Testis (tissue), 3 donors: ENCODE data around the gene EID2. TPM values are rescaled to one million over a fixed set of nuclear protein-coding genes. Genes with fewer than 3 reads are reported as not detected.

ENCODE experiments used
- DNase-seq: peaks from one replicate; pipeline ENCODE4 v3.0.0-alpha.2; 2019
- H3K27ac ChIP-seq, 2 donors: fragments of 200-600 bp; sonication (generic); one replicate each; pipeline ENCODE4 v1.5.1; 2019
- H3K27me3 ChIP-seq: fragments of 200-600 bp; sonication (generic); one replicate; pipeline ENCODE4 v1.5.1; 2019
- H3K36me3 ChIP-seq: fragments of 200-600 bp; sonication (generic); one replicate; pipeline ENCODE4 v1.5.1; 2017; ENCODE audit warnings: low read depth; ENCODE audit errors: missing control alignments
- H3K4me1 ChIP-seq: fragments of 200-600 bp; sonication (generic); one replicate; pipeline ENCODE4 v1.5.1; 2019
- H3K4me3 ChIP-seq, 2 donors: fragments of 200-600 bp; sonication (generic); one replicate each; pipeline ENCODE4 v1.5.1; 2017 to 2019
- H3K9me3 ChIP-seq: fragments of 200-600 bp; sonication (generic); one replicate; pipeline ENCODE4 v1.5.1; 2017
- POLR2A ChIP-seq: fragments of 450-650 bp; IDR thresholded peaks from one replicate; pipeline ENCODE4 v1.6.1; 2017; ENCODE audit warnings: antibody characterized with exemption, mild to moderate bottlenecking, moderate library complexity
- WGBS, 2 donors: methylation state at CpG; one replicate each; pipeline ENCODE4 v1.1.5; 2018; 5-methylcytosine and 5-hydroxymethylcytosine counted together
- intact Hi-C: fragments of 100-400 bp; cut with DNase I; formaldehyde crosslinking; loops from one replicate; pipeline ENCODE4 v1.15.1; 2023; ENCODE audit warnings: low total_unique reads
- polyA plus RNA-seq: library from polyadenylated mRNA; stranded (reverse); fragments of 350-450 nt; fragmentation: Illumina TruSeq; extraction: RNeasy Lipid Tissue Mini Kit (QIAGEN cat#74804); gene quantifications from one replicate; pipeline ENCODE4 v1.2.3, GENCODE V29; 2014; ENCODE audit warnings: low read depth, low replicate concordance; ENCODE audit not compliant: insufficient read depth
- total RNA-seq, 2 donors: library from RNA; depleted of rRNA; stranded (reverse); fragments of >200 nt; gene quantifications; one replicate each; pipeline ENCODE4 v1.2.3, GENCODE V29; 2016
- TF ChIP-seq, protein P1 (sequence below), 3 experiments: fragments of 450-650 bp in 2 of 3; fragments of 200-600 bp in 1 of 3; sonication (generic) in 1 of 3; IDR thresholded peaks; one replicate each; pipeline ENCODE4 v1.5.1; 2016 to 2019; ENCODE audit warnings: antibody characterized with exemption in 3 of 3, mild to moderate bottlenecking in 2 of 3, moderate library complexity in 1 of 3

Gene EID2
- total and polyA plus RNA-seq, 3 donors from 2014 or later, result 15.0 to 26.7 (median 23.9) TPM

GRCh38 chr19:39497996-39498797, 41.8 kb downstream of the EID2 start:
- Histone ChIP-seq H3K27ac (no peak overlapping the region), H3K9me3 (no peaks in the 10 kb centered on the region), H3K36me3 (no peaks in the 10 kb centered on the region), H3K4me1 (peaks cover 16% of the 10 kb centered on the region), H3K27me3 (no peaks in the 10 kb centered on the region), H3K4me3 (peak overlapping the region in 1 of 2 donors; percentile 26)
- no peak for TF ChIP-seq POLR2A
- TF ChIP-seq, protein P1, sequence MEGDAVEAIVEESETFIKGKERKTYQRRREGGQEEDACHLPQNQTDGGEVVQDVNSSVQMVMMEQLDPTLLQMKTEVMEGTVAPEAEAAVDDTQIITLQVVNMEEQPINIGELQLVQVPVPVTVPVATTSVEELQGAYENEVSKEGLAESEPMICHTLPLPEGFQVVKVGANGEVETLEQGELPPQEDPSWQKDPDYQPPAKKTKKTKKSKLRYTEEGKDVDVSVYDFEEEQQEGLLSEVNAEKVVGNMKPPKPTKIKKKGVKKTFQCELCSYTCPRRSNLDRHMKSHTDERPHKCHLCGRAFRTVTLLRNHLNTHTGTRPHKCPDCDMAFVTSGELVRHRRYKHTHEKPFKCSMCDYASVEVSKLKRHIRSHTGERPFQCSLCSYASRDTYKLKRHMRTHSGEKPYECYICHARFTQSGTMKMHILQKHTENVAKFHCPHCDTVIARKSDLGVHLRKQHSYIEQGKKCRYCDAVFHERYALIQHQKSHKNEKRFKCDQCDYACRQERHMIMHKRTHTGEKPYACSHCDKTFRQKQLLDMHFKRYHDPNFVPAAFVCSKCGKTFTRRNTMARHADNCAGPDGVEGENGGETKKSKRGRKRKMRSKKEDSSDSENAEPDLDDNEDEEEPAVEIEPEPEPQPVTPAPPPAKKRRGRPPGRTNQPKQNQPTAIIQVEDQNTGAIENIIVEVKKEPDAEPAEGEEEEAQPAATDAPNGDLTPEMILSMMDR (IDR thresholded peaks at IDR 0.05), result peak in 1 of 3 experiments; percentile 10
- WGBS, 2 donors, result 0 to 2% methylated on average over 24 to 40 of the region's 40 CpGs
- intact Hi-C loops, result no loop called here
- peak; percentile 39 for DNase-seq

GRCh38 chr19:39497701-39497995, 42.3 kb downstream of the EID2 start:
- WGBS, 2 donors, result 0% methylated on average over 5 to 7 of the region's 7 CpGs
- H3K4me1 ChIP-seq, result peaks cover 16% of the 10 kb centered on the region
- no peaks in the 10 kb centered on the region for H3K9me3 ChIP-seq
- H3K36me3 ChIP-seq, result no peaks in the 10 kb centered on the region
- intact Hi-C loops, result no loop called here
- no peak overlapping the region for H3K27ac ChIP-seq
- H3K4me3 ChIP-seq, result no peak overlapping the region
- TF ChIP-seq POLR2A, result no peak
- TF ChIP-seq, protein P1 (IDR thresholded peaks at IDR 0.05), result no peak
- no peaks in the 10 kb centered on the region for H3K27me3 ChIP-seq
- DNase-seq, result no peak

- 65 to 83% methylated on average over 5 of the region's 5 CpGs for WGBS, 2 donors
- Histone ChIP-seq H3K27ac (no peak overlapping the region), H3K4me1 (peaks cover 16% of the 10 kb centered on the region), H3K4me3 (no peak overlapping the region), H3K9me3 (no peaks in the 10 kb centered on the region), H3K27me3 (no peaks in the 10 kb centered on the region), H3K36me3 (no peaks in the 10 kb centered on the region)
- DNase-seq, result no peak
- no peak for TF ChIP-seq POLR2A
- TF ChIP-seq, protein P1 (IDR thresholded peaks at IDR 0.05), result no peak
- intact Hi-C loops, result no loop called here
Measured at GRCh38 chr19:39496063-39496462, 43.9 kb downstream of the EID2 start.

DNA sequence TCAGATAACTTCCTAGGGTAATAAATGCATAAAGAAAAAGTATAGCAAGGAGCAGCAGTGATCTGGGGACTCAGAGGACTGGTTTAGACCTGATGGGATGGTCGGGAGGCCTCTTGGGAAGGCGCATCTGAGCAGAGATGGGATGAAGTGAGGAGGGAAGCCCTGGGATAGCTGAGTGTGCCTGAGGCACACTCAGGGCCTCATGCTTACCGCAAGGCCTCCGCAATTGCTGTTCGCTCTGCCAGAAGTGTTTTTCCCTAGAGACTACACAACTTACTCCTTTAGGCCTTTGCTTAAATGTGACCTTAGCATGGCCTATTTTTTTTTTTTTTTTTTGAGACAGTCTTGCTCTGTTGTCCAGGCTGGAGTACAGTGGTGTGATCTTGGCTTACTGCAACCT, 45.3 kb downstream of the EID2 start:
- H3K27ac ChIP-seq, result no peak overlapping the region

More for the DNA sequence above, 45.3 kb downstream of the EID2 start:
- intact Hi-C loops, result no loop called here
- H3K9me3 ChIP-seq, result no peaks in the 10 kb centered on the region
- no peaks in the 10 kb centered on the region for H3K36me3 ChIP-seq
- TF ChIP-seq, protein P1 (IDR thresholded peaks at IDR 0.05), result no peak
- no peak for TF ChIP-seq POLR2A
- H3K27me3 ChIP-seq, result no peaks in the 10 kb centered on the region
- H3K4me1 ChIP-seq, result peaks cover 16% of the 10 kb centered on the region
- no peak for DNase-seq
- WGBS, 2 donors, result 81 to 88% methylated on average over 5 of the region's 5 CpGs
- H3K4me3 ChIP-seq, result no peak overlapping the region
